HCT116 (cell line): ENCODE measurements around the gene TEKT4. TPM values are rescaled to one million over a fixed set of nuclear protein-coding genes. Genes with fewer than 3 reads are reported as not detected.

Experiments
- ATAC-seq: fragments of 200-7000 bp; cut with Tn5 transposase; 2 replicates; pipeline ENCODE4 v1.9.1; 2020; ENCODE audit warnings: mild to moderate bottlenecking, moderate library complexity
- BruUV-seq: library from RNA; stranded (reverse); fragments of 400-500 nt; replicated peaks from 2 replicates; lab custom pipeline; 2021; lab: Mats Ljungman, UMichigan
- CTCF ChIA-PET: fragments of 300-600 bp; sonication (Branson Sonifier 250); formaldehyde crosslinking; loops from one replicate; lab custom pipeline; 2021; ENCODE audit warnings: antibody characterized with exemption; lab: Charles Lee
- POLR2A ChIA-PET: fragments of 300-600, 350-600 bp; sonication (Branson Sonifier 250); formaldehyde crosslinking; loops from one replicate; lab custom pipeline; 2021; ENCODE audit warnings: antibody characterized with exemption; lab: Charles Lee
- RAD21 ChIA-PET, 2 experiments: fragments of 300-600 bp; sonication (Branson Sonifier 250); formaldehyde crosslinking; loops; one replicate each; lab custom pipeline; 2023; ENCODE audit warnings: low total read pairs in 2 of 2; ENCODE audit not compliant: uncharacterized antibody in 2 of 2, unreplicated experiment in 2 of 2, low non-redundant PET in 1 of 2; lab: Charles Lee
- DNase-seq: peaks from one replicate; pipeline ENCODE4 v3.0.0-alpha.2; 2010; ENCODE audit warnings: low read depth, low spot score
- H2AFZ ChIP-seq: fragments of 200-600 bp; shearing (Covaris generic), sonication (generic); 2 replicates; pipeline ENCODE4 v1.6.1; 2017; ENCODE audit warnings: low read depth, mixed run types, mixed read lengths, antibody characterized with exemption, low read length; ENCODE audit not compliant: poor library complexity, severe bottlenecking
- H3K27ac ChIP-seq: 2 replicates; pipeline ENCODE4 v1.5.1; 2012; ENCODE audit warnings: low read depth, low read length
- H3K27me3 ChIP-seq: fragments of 200-600 bp; sonication (generic); 2 replicates; pipeline ENCODE4 v1.6.1; 2016; ENCODE audit warnings: mixed run types, low read length, mixed read lengths; ENCODE audit not compliant: insufficient read depth
- H3K36me3 ChIP-seq, 2 experiments: fragments of 200-500 bp in 1 of 2; fragments of 200-600 bp in 1 of 2; sonication (Bioruptor generic) in 1 of 2; sonication (generic) in 1 of 2; 2 replicates each; pipeline versions ENCODE4 v1.5.1 to v1.6.1; 2014 to 2016; ENCODE audit warnings: low read length in 2 of 2, inconsistent platforms in 1 of 2, mixed read lengths in 1 of 2, mixed run types in 1 of 2; ENCODE audit not compliant: insufficient read depth in 2 of 2, control insufficient read depth in 1 of 2
- H3K4me1 ChIP-seq, 2 experiments: fragments of 200-600 bp in 1 of 2; sonication (generic) in 1 of 2; 2 replicates each; pipeline versions ENCODE4 v1.5.1 to v1.6.1; 2012 to 2017; ENCODE audit warnings: low read length in 2 of 2, inconsistent platforms in 1 of 2, mild to moderate bottlenecking in 1 of 2, mixed read lengths in 1 of 2, mixed run types in 1 of 2, moderate library complexity in 1 of 2; ENCODE audit not compliant: insufficient read depth in 2 of 2, control insufficient read depth in 1 of 2
- H3K4me2 ChIP-seq: fragments of 200-600 bp; sonication (generic); 2 replicates; pipeline ENCODE4 v1.6.1; 2017; ENCODE audit warnings: mixed run types, low read length, mixed read lengths
- H3K4me3 ChIP-seq, 2 experiments: fragments of 200-600 bp in 1 of 2; sonication (generic) in 1 of 2; replicated peaks in 1 of 2; 2 replicates each; pipeline ENCODE4 v1.5.1; 2011 to 2016; ENCODE audit warnings: low read length in 2 of 2, control low read depth in 1 of 2, low read depth in 1 of 2, mild to moderate bottlenecking in 1 of 2, mixed read lengths in 1 of 2, mixed run types in 1 of 2
- H3K79me2 ChIP-seq: fragments of 200-600 bp; sonication (generic); 2 replicates; pipeline ENCODE4 v1.6.1; 2017; ENCODE audit warnings: mild to moderate bottlenecking, mixed run types, low read length, moderate library complexity, mixed read lengths; ENCODE audit not compliant: insufficient read depth
- H3K9ac ChIP-seq: fragments of 200-600 bp; sonication (generic); 2 replicates; pipeline ENCODE4 v1.6.1; 2016; ENCODE audit warnings: low read length, mixed read lengths
- H3K9me2 ChIP-seq: fragments of 200-600 bp; sonication (generic), shearing (Covaris generic); 2 replicates; pipeline ENCODE4 v1.6.1; 2017; ENCODE audit warnings: mixed run types, mild to moderate bottlenecking, moderate library complexity; ENCODE audit not compliant: insufficient read depth
- H3K9me3 ChIP-seq, 2 experiments: fragments of 200-500 bp in 1 of 2; fragments of 200-600 bp in 1 of 2; sonication (Bioruptor generic) in 1 of 2; sonication (generic) in 1 of 2; 2 replicates each; pipeline ENCODE4 v1.6.1; 2014 to 2017; ENCODE audit warnings: low read length in 2 of 2, mixed read lengths in 2 of 2, inconsistent platforms in 1 of 2, low read depth in 1 of 2, mild to moderate bottlenecking in 1 of 2, mixed run types in 1 of 2, moderate library complexity in 1 of 2; ENCODE audit not compliant: control insufficient read depth in 1 of 2, insufficient read depth in 1 of 2
- H4K20me1 ChIP-seq: fragments of 200-600 bp; sonication (generic), shearing (Covaris generic); 2 replicates; pipeline ENCODE4 v1.6.1; 2017; ENCODE audit warnings: mixed run types, mild to moderate bottlenecking, moderate library complexity; ENCODE audit not compliant: insufficient read depth
- CBX3 ChIP-seq: IDR thresholded peaks from 2 replicates; pipeline ENCODE4 v1.6.1; 2012; ENCODE audit warnings: low read depth
- CEBPB ChIP-seq: IDR thresholded peaks from 2 replicates; pipeline ENCODE4 v1.6.1; 2012; ENCODE audit warnings: low read depth
- CTCF ChIP-seq, 3 experiments: fragments of 200-600 bp in 1 of 3; sonication (generic) in 1 of 3; IDR thresholded peaks in 2 of 3; conservative IDR thresholded peaks in 1 of 3; 2 replicates each; pipeline ENCODE4 v1.5.1; 2012 to 2017; ENCODE audit warnings: low read depth in 2 of 3, low read length in 2 of 3, antibody characterized with exemption in 1 of 3, borderline replicate concordance in 1 of 3, control low read depth in 1 of 3, mild to moderate bottlenecking in 1 of 3, mixed read lengths in 1 of 3, mixed run types in 1 of 3, moderate library complexity in 1 of 3; ENCODE audit not compliant: insufficient read depth in 1 of 3
- ELF1 ChIP-seq: IDR thresholded peaks from 2 replicates; pipeline ENCODE4 v1.6.1; 2012; ENCODE audit warnings: low read depth, borderline replicate concordance
- EZH2 ChIP-seq: fragments of 200-600 bp; sonication (generic); IDR thresholded peaks from 2 replicates; pipeline ENCODE4 v1.6.1; 2017; ENCODE audit warnings: antibody characterized with exemption, mixed run types
- EZH2phosphoT487 ChIP-seq: fragments of 200-600 bp; IDR thresholded peaks from 2 replicates; pipeline ENCODE4 v1.6.1; 2018; ENCODE audit warnings: antibody characterized with exemption, borderline replicate concordance
- POLR2A ChIP-seq: IDR thresholded peaks from 2 replicates; pipeline ENCODE4 v1.7.0; 2011; ENCODE audit warnings: borderline replicate concordance; ENCODE audit not compliant: insufficient read depth, insufficient read length; ENCODE audit errors: extremely low read depth
- RAD21 ChIP-seq: IDR thresholded peaks from 2 replicates; pipeline ENCODE4 v1.6.1; 2012; ENCODE audit warnings: low read depth, mild to moderate bottlenecking
- SIN3A ChIP-seq: IDR thresholded peaks from 2 replicates; pipeline ENCODE4 v1.6.1; 2012; ENCODE audit warnings: low read depth
- intact Hi-C: fragments of 100-400 bp; cut with micrococcal nuclease; formaldehyde crosslinking; loops from 2 replicates; pipeline ENCODE4 v1.10.0; 2022
- total RNA-seq: library from RNA; stranded (reverse); gene quantifications from one replicate; pipeline ENCODE4 v1.2.1, GENCODE V29; 2021; ENCODE audit not compliant: unreplicated experiment
- TF ChIP-seq, protein P1 (sequence below): IDR thresholded peaks from 2 replicates; pipeline ENCODE4 v1.6.1; 2011; ENCODE audit warnings: mild to moderate bottlenecking, low read length, moderate library complexity; ENCODE audit not compliant: insufficient replicate concordance; ENCODE audit errors: extremely low read depth
- TF ChIP-seq, protein P2 (sequence below): IDR thresholded peaks from 2 replicates; pipeline ENCODE4 v1.6.1; 2012

Gene TEKT4
- total RNA-seq, 1 experiment from 2014 or later, result not detected

- Histone ChIP-seq H3K9me2 (no peaks in the 10 kb centered on the region), H3K36me3 (no peaks in the 10 kb centered on the region), H3K79me2 (no peaks in the 10 kb centered on the region), H3K9me3 (no peaks in the 10 kb centered on the region), H3K27me3 (peaks cover 11% of the 10 kb centered on the region; the same call in 1 of the 2 replicates), H3K9ac (no peak overlapping the region), H3K27ac (no peak overlapping the region), H2AFZ (no peak overlapping the region), H3K4me2 (no peak overlapping the region), H3K4me1 (no peaks in the 10 kb centered on the region), H3K4me3 (no peak overlapping the region), H4K20me1 (no peaks in the 10 kb centered on the region)
- DNase-seq (no peak), ATAC-seq (no peak)
- BruUV-seq, result no TSS peak
- POLR2A ChIA-PET, result no interaction called here
- no peak for TF ChIP-seq SIN3A
- no peak for TF ChIP-seq ELF1
- no peak for TF ChIP-seq RAD21
- no peak for TF ChIP-seq POLR2A
- no peak for TF ChIP-seq EZH2phosphoT487
- TF ChIP-seq, protein P1, sequence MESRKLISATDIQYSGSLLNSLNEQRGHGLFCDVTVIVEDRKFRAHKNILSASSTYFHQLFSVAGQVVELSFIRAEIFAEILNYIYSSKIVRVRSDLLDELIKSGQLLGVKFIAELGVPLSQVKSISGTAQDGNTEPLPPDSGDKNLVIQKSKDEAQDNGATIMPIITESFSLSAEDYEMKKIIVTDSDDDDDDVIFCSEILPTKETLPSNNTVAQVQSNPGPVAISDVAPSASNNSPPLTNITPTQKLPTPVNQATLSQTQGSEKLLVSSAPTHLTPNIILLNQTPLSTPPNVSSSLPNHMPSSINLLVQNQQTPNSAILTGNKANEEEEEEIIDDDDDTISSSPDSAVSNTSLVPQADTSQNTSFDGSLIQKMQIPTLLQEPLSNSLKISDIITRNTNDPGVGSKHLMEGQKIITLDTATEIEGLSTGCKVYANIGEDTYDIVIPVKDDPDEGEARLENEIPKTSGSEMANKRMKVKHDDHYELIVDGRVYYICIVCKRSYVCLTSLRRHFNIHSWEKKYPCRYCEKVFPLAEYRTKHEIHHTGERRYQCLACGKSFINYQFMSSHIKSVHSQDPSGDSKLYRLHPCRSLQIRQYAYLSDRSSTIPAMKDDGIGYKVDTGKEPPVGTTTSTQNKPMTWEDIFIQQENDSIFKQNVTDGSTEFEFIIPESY, result no peak
- no peak for TF ChIP-seq CTCF (IDR thresholded peaks at IDR 0.05 in 2 of 3, conservative IDR thresholded peaks at IDR 0.05 in 1 of 3; ENCODE audit: borderline replicate concordance in 1 of 3, insufficient read depth in 1 of 3, low read depth in 2 of 3, low read length in 2 of 3)
- no peak for TF ChIP-seq CEBPB
- TF ChIP-seq, protein P2, sequence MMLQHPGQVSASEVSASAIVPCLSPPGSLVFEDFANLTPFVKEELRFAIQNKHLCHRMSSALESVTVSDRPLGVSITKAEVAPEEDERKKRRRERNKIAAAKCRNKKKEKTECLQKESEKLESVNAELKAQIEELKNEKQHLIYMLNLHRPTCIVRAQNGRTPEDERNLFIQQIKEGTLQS, result no peak
- no peak for TF ChIP-seq EZH2
- no peak for TF ChIP-seq CBX3
- CTCF ChIA-PET, result no interaction called here
- intact Hi-C loops, result loop anchor here (10.0 kb wide), 1 partner anchor 75 kb away; no protein-coding TSS in a partner anchor
- RAD21 ChIA-PET, result no interaction called here
These were observed 8.8 kb downstream of the TEKT4 start for GRCh38 chr2:94879982-94880377.
